GM18519 (cell line): Measurements from ENCODE around the gene CDH6.

Source experiments
- ATAC-seq: cut with Tn5 transposase; IDR thresholded peaks from one replicate; pipeline ENCODE4 v1.9.1; 2021; ENCODE audit warnings: mild to moderate bottlenecking, moderate library complexity; ENCODE audit not compliant: unreplicated experiment, low FRiP score

The CDH6 gene

GRCh38 chr5:31196309-31196708 lies 2.8 kb downstream of the CDH6 start:
- ATAC-seq = no peak

DNA sequence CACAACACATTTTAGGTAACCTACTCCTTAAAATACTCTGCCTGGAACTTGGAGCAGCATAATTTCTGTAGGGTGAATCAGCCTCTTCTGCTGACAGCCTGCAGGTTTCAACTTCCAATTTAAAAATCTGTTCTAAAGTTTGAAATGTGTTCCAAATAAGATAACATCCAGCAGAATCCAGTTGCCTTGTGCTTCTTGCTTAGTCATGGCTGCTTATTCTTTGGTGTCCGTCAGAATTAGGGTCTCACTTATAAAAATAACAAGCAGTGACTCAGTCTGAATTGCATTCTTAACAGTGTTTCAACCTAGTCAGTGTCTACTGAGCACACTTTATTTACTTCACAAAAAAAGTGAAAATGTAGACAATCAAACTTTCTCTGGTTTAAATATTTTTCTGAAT lies 3.7 kb downstream of the CDH6 start:
- no peak for ATAC-seq

DNA sequence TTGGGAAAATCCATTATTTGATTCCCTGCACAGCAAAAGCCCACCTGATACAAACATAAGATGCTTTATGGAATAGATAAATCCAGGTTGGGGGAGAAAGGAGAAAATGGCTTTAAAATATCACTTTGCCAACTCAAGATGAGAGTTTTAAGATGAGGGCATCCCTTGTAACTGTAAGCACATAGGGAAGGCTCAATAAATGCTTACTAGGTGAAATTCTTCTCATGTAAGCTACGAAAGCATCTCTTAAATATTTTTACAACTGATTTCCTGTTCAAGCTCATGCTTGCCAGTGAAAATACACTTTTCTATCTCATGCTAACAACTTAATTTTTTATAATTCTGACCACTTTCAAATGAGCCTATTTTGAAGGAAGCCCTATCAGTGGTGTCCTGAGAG lies 11.5 kb downstream of the CDH6 start:
- ATAC-seq = no peak

GRCh38 chr5:31208043-31208442 lies 14.6 kb downstream of the CDH6 start:
- no peak for ATAC-seq

- ATAC-seq = no peak
These were observed 15.8 kb downstream of the CDH6 start for GRCh38 chr5:31209334-31209733.

- no peak for ATAC-seq
These were observed 17.6 kb downstream of the CDH6 start for GRCh38 chr5:31211098-31211497.

GRCh38 chr5:31213257-31213656 lies 19.8 kb downstream of the CDH6 start:
- ATAC-seq = no peak

GRCh38 chr5:31213705-31214121 lies 20.2 kb downstream of the CDH6 start:
- no peak for ATAC-seq

- no peak for ATAC-seq
These were observed 20.7 kb downstream of the CDH6 start for GRCh38 chr5:31214229-31214628.

DNA sequence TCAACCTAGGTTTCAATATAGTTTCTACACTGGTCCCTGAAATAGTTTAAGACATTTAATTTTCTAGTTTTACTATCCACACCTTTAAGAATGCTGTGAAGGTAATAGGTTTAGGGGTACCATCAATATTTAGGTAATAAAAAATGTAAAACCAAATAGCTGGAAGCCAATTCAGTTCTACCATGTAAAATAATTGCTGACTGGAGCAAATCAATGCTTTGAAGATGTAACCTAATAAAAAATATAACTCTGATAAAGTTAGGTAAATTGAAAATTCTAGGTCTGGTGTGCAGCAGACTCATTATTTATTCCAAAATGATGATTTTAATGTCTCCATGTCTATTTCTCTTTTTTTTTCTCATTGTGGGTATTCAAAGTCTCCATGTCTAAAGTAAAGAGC lies 21.8 kb downstream of the CDH6 start:
- ATAC-seq = no peak

GRCh38 chr5:31217446-31217845 lies 24.0 kb downstream of the CDH6 start:
- no peak for ATAC-seq

- no peak for ATAC-seq
These were observed 25.5 kb downstream of the CDH6 start for GRCh38 chr5:31218978-31219377.

- no peak for ATAC-seq
These were observed 27.5 kb downstream of the CDH6 start for GRCh38 chr5:31221001-31221400.

- ATAC-seq = no peak
These were observed 31.6 kb downstream of the CDH6 start for GRCh38 chr5:31225118-31225517.

- ATAC-seq = no peak
These were observed 32.1 kb downstream of the CDH6 start for GRCh38 chr5:31225613-31226012.

- ATAC-seq = no peak
These were observed 33.2 kb downstream of the CDH6 start for GRCh38 chr5:31226651-31227050.

DNA sequence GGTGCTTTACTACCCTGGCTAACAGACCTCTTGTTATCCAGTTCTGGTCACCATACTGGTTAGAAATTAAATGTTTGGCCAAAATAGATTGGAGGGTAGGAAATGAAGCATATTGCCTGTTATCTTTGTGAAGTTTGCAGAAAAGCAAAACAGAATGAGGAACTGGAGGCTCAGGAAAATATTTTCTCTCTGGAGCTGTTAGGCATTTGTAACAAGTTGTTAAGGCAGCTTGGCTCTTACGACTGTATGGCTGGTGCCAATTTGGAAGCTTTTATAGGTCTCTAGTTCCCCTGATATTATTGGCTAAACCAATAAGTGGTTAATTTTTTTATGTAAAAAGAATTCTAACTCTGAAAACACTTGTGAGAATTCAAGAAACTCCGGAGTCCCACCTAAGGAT lies 35.8 kb downstream of the CDH6 start:
- ATAC-seq = no peak

DNA sequence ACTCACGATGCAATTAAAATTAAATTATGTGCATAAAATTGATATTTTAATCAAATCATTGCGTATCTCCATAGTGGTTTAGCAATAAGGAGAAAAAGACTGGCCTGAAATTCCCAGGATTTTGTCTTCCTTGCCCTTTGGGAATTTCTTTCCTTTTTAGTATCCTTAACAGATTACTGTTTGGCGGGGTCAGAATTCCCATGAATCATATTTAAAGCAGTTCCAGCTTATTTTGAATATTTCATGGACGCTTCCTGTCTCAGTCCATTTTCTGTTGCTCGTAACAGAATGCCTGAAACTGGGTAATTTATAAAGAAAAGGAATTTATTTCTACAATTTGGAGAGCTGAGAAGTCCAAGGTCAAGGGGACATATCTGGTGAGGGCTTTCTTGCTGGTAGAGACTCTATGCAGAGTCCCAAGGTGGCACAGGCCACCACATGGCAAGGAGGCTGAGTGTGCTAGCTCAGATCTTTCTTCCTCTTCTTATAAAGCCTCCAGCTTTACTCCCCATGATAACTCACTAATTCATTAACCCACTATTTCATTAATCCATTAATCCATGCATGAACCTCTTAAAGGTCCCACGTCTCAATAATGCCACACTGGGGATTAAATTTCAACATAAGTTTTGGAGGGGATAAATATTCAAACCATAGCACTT lies 37.8 kb downstream of the CDH6 start:
- ATAC-seq = no peak

- ATAC-seq = peak; percentile 87
These were observed 38.9 kb downstream of the CDH6 start for GRCh38 chr5:31232273-31232888.

- ATAC-seq = no peak
These were observed 41.9 kb downstream of the CDH6 start for GRCh38 chr5:31235381-31235780.

GRCh38 chr5:31236339-31236738 lies 42.9 kb downstream of the CDH6 start:
- no peak for ATAC-seq

GRCh38 chr5:31237174-31237573 lies 43.7 kb downstream of the CDH6 start:
- no peak for ATAC-seq

DNA sequence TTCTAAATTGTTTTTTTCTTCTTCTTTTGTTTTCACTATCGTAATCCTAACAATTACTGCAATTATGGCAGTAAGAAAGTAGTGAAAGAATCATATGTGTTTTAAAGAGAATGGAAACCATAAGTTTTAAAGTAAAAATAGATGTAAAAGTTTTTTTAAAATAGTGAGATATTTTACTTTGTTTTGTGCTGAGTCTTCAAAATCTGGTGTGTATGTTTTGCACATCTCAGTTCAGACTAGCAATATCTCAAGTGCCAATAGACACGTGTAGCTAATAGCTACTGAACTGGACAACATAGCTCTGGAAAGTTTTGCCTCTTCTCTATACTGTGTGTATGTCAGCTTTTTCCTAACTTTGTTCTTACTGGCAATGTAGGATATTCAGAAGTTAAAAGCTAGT lies 45.0 kb downstream of the CDH6 start:
- ATAC-seq = no peak
